Measurements from ENCODE around the gene TXNDC15. TPM values are rescaled to one million over a fixed set of nuclear protein-coding genes. Genes with fewer than 3 reads are reported as not detected.

Gene TXNDC15
- total RNA-seq, 1 experiment from 2014 or later = 31.3 TPM

GRCh38 chr5:134932508-134932907 is 58.3 kb downstream of the TXNDC15 start:
- no peak overlapping the region for H3K4me3 Mint-ChIP-seq
- H3K4me1 Mint-ChIP-seq = no peaks in the 10 kb centered on the region; a peak in 1 of 4 replicates
- H4K20me1 ChIP-seq (ENCODE audit: control insufficient read depth, insufficient read depth, insufficient read length) = no peaks in the 10 kb centered on the region
- no peak overlapping the region for H3K18ac ChIP-seq (ENCODE audit: insufficient read length, low read depth, low read length)
- WGBS (ENCODE audit: extremely low coverage, insufficient read length, low lambda C conversion rate) = no CpG with 5 or more reads among the region's 3 CpGs
- no peak overlapping the region for H2BK12ac ChIP-seq (ENCODE audit: insufficient read length, low read depth, low read length)
- H3K79me1 ChIP-seq (ENCODE audit: insufficient read depth, low read depth, low read length, poor library complexity, severe bottlenecking) = no peaks in the 10 kb centered on the region
- no peak overlapping the region for H3K4me2 ChIP-seq (ENCODE audit: insufficient read depth, insufficient read length, low read length)
- no peak overlapping the region for H4K5ac ChIP-seq (ENCODE audit: insufficient read length, low read depth, low read length)
- no peak overlapping the region for H2BK5ac ChIP-seq (ENCODE audit: insufficient read length, low read length)
- H2AK5ac ChIP-seq (ENCODE audit: insufficient read length, low read length) = no peak overlapping the region
- no peak overlapping the region for H3T11ph ChIP-seq (ENCODE audit: low read length)
- TF ChIP-seq, protein P1, sequence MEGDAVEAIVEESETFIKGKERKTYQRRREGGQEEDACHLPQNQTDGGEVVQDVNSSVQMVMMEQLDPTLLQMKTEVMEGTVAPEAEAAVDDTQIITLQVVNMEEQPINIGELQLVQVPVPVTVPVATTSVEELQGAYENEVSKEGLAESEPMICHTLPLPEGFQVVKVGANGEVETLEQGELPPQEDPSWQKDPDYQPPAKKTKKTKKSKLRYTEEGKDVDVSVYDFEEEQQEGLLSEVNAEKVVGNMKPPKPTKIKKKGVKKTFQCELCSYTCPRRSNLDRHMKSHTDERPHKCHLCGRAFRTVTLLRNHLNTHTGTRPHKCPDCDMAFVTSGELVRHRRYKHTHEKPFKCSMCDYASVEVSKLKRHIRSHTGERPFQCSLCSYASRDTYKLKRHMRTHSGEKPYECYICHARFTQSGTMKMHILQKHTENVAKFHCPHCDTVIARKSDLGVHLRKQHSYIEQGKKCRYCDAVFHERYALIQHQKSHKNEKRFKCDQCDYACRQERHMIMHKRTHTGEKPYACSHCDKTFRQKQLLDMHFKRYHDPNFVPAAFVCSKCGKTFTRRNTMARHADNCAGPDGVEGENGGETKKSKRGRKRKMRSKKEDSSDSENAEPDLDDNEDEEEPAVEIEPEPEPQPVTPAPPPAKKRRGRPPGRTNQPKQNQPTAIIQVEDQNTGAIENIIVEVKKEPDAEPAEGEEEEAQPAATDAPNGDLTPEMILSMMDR (conservative IDR thresholded peaks at IDR 0.05) = no peak
- no peak overlapping the region for H2BK120ac ChIP-seq (ENCODE audit: low read depth, low read length, poor library complexity, severe bottlenecking)
- no peaks in the 10 kb centered on the region for H3K27me3 Mint-ChIP-seq (ENCODE audit: low read depth)
- no peak overlapping the region for H2AFZ ChIP-seq (ENCODE audit: low read length)
- H3K23ac ChIP-seq (ENCODE audit: insufficient read length, low read depth, low read length) = no peak overlapping the region
- H4K8ac ChIP-seq (replicated peaks; ENCODE audit: insufficient read length, low read depth, low read length) = no peak overlapping the region
- no peaks in the 10 kb centered on the region for H3K9me3 ChIP-seq (ENCODE audit: control insufficient read depth, low read depth, low read length)
- H3K9ac ChIP-seq (ENCODE audit: extremely low read depth, insufficient read length, low read length) = no peak overlapping the region
- H2BK20ac ChIP-seq (ENCODE audit: low read depth, low read length, poor library complexity, severe bottlenecking) = no peak overlapping the region
- H4K91ac ChIP-seq (ENCODE audit: insufficient read length, low read depth, low read length) = no peak overlapping the region
- H3K56ac ChIP-seq (ENCODE audit: insufficient read length, low read depth, low read length) = no peak overlapping the region
- no peak for DNase-seq
- no peaks in the 10 kb centered on the region; the same call in 1 of the 2 replicates for H3K79me2 ChIP-seq (ENCODE audit: insufficient read depth, low read length)
- H3K4me1 ChIP-seq (ENCODE audit: insufficient read depth, low read length) = no peaks in the 10 kb centered on the region
- H3K9me3 Mint-ChIP-seq = no peaks in the 10 kb centered on the region
- no peak overlapping the region for H3K27ac ChIP-seq (ENCODE audit: insufficient read length, low read depth, low read length)
- H3K27me3 ChIP-seq (ENCODE audit: insufficient read depth, low read length) = no peaks in the 10 kb centered on the region
- H3K27ac Mint-ChIP-seq = no peak overlapping the region
- no peak overlapping the region for H2BK15ac ChIP-seq (ENCODE audit: low read depth, low read length)
- H3K14ac ChIP-seq (ENCODE audit: insufficient read depth, low read length) = no peak overlapping the region
- no peak overlapping the region for H3K4ac ChIP-seq (ENCODE audit: low read depth, low read length)
- peaks cover 2 to 22% (median 5%) of the 10 kb centered on the region in 3 experiments; a peak in 4 of 7 replicates for H3K36me3 Mint-ChIP-seq (ENCODE audit: insufficient read depth in 1 of 3, low read depth in 3 of 3)
- no peaks in the 10 kb centered on the region for H3K23me2 ChIP-seq (ENCODE audit: insufficient read length, low read depth, low read length, poor library complexity, severe bottlenecking)
